ENCODE results near the gene WFDC9.

WFDC9 gene

DNA sequence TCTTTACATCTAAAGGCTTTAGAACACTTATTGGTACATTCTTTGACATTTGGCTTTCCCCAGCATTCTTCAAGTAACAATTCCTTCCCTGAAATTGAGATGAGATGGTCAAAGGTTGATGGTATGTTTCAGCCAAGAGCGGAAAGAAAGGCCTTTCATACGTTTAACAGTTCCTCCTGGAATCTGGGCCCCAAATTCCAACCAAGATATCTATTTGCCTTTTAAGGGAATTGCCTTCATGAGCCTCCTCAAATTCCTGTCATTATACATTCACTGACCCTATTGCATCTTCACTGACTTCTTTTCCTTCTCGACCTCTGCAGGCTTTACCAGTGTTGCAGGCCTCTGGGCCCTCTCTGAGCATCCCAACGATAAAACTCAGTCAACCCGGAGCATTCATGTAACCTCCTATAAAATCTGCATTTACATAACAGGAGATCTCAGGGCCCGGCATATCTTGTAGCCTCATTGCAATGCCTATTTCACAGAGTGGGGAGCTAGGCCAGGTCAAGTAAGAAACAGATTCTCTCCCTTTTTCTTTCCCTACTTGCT, 18.3 kb upstream of the WFDC9 start:
- no peak for TF ChIP-seq REST (IDR thresholded peaks at IDR 0.05; ENCODE audit: insufficient read depth in 1 of 2, low read depth in 2 of 2, low read length in 2 of 2)
- no peak for TF ChIP-seq POLR2AphosphoS5 (IDR thresholded peaks at IDR 0.05; ENCODE audit: low read depth, low read length)
- no peak for TF ChIP-seq SIN3A (IDR thresholded peaks at IDR 0.05; ENCODE audit: borderline replicate concordance, insufficient read depth, low read length)
- no peak for TF ChIP-seq FOXP2 (optimal IDR thresholded peaks at IDR 0.05; ENCODE audit: borderline replicate concordance, extremely low read depth, extremely low read length, insufficient read depth)
- TF ChIP-seq TAF1 (IDR thresholded peaks at IDR 0.05; ENCODE audit: borderline replicate concordance, insufficient read depth, low read length) = no peak

DNA sequence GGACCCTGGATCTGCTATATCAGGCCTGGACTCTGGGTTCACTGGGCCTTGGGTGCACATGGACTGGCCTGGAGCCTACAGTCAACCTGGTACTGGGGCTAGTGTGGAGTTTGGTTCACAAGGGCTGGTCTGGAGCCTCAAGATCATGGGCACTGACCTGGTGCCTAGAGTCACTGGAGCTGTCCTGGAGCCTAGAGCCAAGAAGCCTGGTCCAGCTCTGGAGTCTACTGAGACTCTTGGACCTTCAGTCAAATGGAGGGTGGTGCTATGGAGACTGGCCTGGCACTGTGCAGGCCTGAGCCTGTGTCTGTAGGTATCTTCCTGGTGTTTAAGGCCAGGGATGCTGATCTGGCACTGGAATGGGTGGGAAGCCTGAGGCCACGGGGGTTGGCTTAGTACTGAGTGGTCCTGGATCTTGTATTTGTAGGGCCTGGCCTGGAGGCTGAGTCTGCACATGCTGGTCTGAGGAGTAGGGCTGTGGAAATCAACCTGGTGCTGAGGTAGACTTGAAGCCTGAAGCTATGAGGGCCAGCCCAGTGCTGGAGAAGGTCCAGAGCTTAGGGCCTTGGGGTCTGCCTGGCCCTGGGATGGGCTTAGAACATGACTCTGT, 16.5 kb upstream of the WFDC9 start:
- TF ChIP-seq SIN3A (IDR thresholded peaks at IDR 0.05; ENCODE audit: borderline replicate concordance, insufficient read depth, low read length) = no peak

- TF ChIP-seq REST (IDR thresholded peaks at IDR 0.05; ENCODE audit: insufficient read depth in 1 of 2, low read depth in 2 of 2, low read length in 2 of 2) (no peak), TAF1 (IDR thresholded peaks at IDR 0.05; ENCODE audit: borderline replicate concordance, insufficient read depth, low read length) (no peak), SIN3A (IDR thresholded peaks at IDR 0.05; ENCODE audit: borderline replicate concordance, insufficient read depth, low read length) (no peak), POLR2AphosphoS5 (IDR thresholded peaks at IDR 0.05; ENCODE audit: low read depth, low read length) (no peak), FOXP2 (optimal IDR thresholded peaks at IDR 0.05; ENCODE audit: borderline replicate concordance, extremely low read depth, extremely low read length, insufficient read depth) (no peak)
Measured at GRCh38 chr20:45646875-45647274, 15.8 kb upstream of the WFDC9 start.

DNA sequence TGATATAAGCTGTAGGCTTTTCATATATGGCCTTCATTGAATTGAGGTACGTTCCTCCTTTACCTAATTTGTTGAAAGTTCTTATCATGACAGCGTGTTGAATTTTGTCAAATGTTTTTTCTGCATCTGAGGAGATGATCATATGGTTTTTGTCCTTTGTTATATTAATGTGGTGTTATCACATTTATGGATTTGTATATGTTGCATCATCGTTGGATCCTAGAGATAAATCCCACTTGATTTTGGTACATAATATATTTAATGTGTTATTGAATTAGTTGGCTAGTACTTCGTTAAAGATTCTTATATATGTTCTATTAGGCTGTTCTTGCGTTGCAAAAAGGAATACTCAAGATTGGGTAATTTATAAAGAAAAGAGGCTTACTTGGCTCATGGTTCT, 8.6 kb upstream of the WFDC9 start:
- TF ChIP-seq POLR2AphosphoS5 (IDR thresholded peaks at IDR 0.05; ENCODE audit: low read depth, low read length) = no peak
- no peak for TF ChIP-seq TAF1 (IDR thresholded peaks at IDR 0.05; ENCODE audit: borderline replicate concordance, insufficient read depth, low read length)
- TF ChIP-seq SIN3A (IDR thresholded peaks at IDR 0.05; ENCODE audit: borderline replicate concordance, insufficient read depth, low read length) = no peak
- no peak for TF ChIP-seq REST (IDR thresholded peaks at IDR 0.05; ENCODE audit: insufficient read depth in 1 of 2, low read depth in 2 of 2, low read length in 2 of 2)
- TF ChIP-seq FOXP2 (optimal IDR thresholded peaks at IDR 0.05; ENCODE audit: borderline replicate concordance, extremely low read depth, extremely low read length, insufficient read depth) = no peak

- no peak for TF ChIP-seq FOXP2 (optimal IDR thresholded peaks at IDR 0.05; ENCODE audit: borderline replicate concordance, extremely low read depth, extremely low read length, insufficient read depth)
- TF ChIP-seq SIN3A (IDR thresholded peaks at IDR 0.05; ENCODE audit: borderline replicate concordance, insufficient read depth, low read length) = no peak
- no peak for TF ChIP-seq REST (IDR thresholded peaks at IDR 0.05; ENCODE audit: insufficient read depth in 1 of 2, low read depth in 2 of 2, low read length in 2 of 2)
- no peak for TF ChIP-seq POLR2AphosphoS5 (IDR thresholded peaks at IDR 0.05; ENCODE audit: low read depth, low read length)
- TF ChIP-seq TAF1 (IDR thresholded peaks at IDR 0.05; ENCODE audit: borderline replicate concordance, insufficient read depth, low read length) = no peak
Measured at GRCh38 chr20:45636513-45636912, 5.4 kb upstream of the WFDC9 start.
